ENCODE measurements around the gene HOXB6. TPM values are rescaled to one million over a fixed set of nuclear protein-coding genes. Genes with fewer than 3 reads are reported as not detected.

The HOXB6 gene
- total RNA-seq, 1 donor from 2014 or later: not detected

GRCh38 chr17:48567646-48568354, 37.0 kb downstream of the HOXB6 start:
- Histone ChIP-seq H3K27ac (ENCODE audit: low read depth, low read length) (no peak overlapping the region), H3K9me3 (ENCODE audit: control insufficient read depth in 3 of 3, low read length in 3 of 3) (no peaks in the 10 kb centered on the region), H3K4me1 (ENCODE audit: control insufficient read depth in 3 of 3, insufficient read depth in 3 of 3, low read length in 3 of 3) (peaks cover 8 to 31% (median 12%) of the 10 kb centered on the region in 3 donors), H3K4me3 (ENCODE audit: low read length in 3 of 3) (no peak overlapping the region), H3K36me3 (ENCODE audit: control insufficient read depth in 3 of 3, insufficient read depth in 3 of 3, low read length in 3 of 3) (peaks cover 0 to 1% (median 0%) of the 10 kb centered on the region in 3 donors), H3K27me3 (ENCODE audit: control insufficient read depth in 3 of 3, insufficient read depth in 3 of 3, low read length in 3 of 3) (peaks cover 22 to 92% (median 87%) of the 10 kb centered on the region in 3 donors), H3K9ac (ENCODE audit: low read depth in 1 of 3, low read length in 3 of 3) (no peak overlapping the region)

- Histone ChIP-seq H3K9me3 (ENCODE audit: control insufficient read depth in 3 of 3, low read length in 3 of 3) (no peaks in the 10 kb centered on the region), H3K4me3 (ENCODE audit: low read length in 3 of 3) (no peak overlapping the region), H3K27me3 (ENCODE audit: control insufficient read depth in 3 of 3, insufficient read depth in 3 of 3, low read length in 3 of 3) (peaks cover 20 to 92% (median 83%) of the 10 kb centered on the region in 3 donors), H3K9ac (ENCODE audit: low read depth in 1 of 3, low read length in 3 of 3) (no peak overlapping the region), H3K27ac (ENCODE audit: low read depth, low read length) (no peak overlapping the region), H3K36me3 (ENCODE audit: control insufficient read depth in 3 of 3, insufficient read depth in 3 of 3, low read length in 3 of 3) (peaks cover 0 to 2% (median 0%) of the 10 kb centered on the region in 3 donors), H3K4me1 (ENCODE audit: control insufficient read depth in 3 of 3, insufficient read depth in 3 of 3, low read length in 3 of 3) (peaks cover 8 to 25% (median 12%) of the 10 kb centered on the region in 3 donors)
These were observed 37.6 kb downstream of the HOXB6 start for GRCh38 chr17:48567209-48567608.

- Histone ChIP-seq H3K27me3 (ENCODE audit: control insufficient read depth in 3 of 3, insufficient read depth in 3 of 3, low read length in 3 of 3) (peaks cover 20 to 91% (median 81%) of the 10 kb centered on the region in 3 donors), H3K36me3 (ENCODE audit: control insufficient read depth in 3 of 3, insufficient read depth in 3 of 3, low read length in 3 of 3) (peaks cover 0 to 2% (median 0%) of the 10 kb centered on the region in 3 donors)
These were observed 38.1 kb downstream of the HOXB6 start for GRCh38 chr17:48566717-48567116.

GRCh38 chr17:48565925-48566710, 38.7 kb downstream of the HOXB6 start:
- H3K9ac ChIP-seq (ENCODE audit: low read depth in 1 of 3, low read length in 3 of 3): no peak overlapping the region
- H3K27ac ChIP-seq (ENCODE audit: low read depth, low read length): no peak overlapping the region
- peaks cover 0 to 2% (median 0%) of the 10 kb centered on the region in 3 donors for H3K36me3 ChIP-seq (ENCODE audit: control insufficient read depth in 3 of 3, insufficient read depth in 3 of 3, low read length in 3 of 3)
- peaks cover 8 to 21% (median 12%) of the 10 kb centered on the region in 3 donors for H3K4me1 ChIP-seq (ENCODE audit: control insufficient read depth in 3 of 3, insufficient read depth in 3 of 3, low read length in 3 of 3)
- H3K9me3 ChIP-seq (ENCODE audit: control insufficient read depth in 3 of 3, low read length in 3 of 3): no peaks in the 10 kb centered on the region
- peaks cover 20 to 91% (median 75%) of the 10 kb centered on the region in 3 donors for H3K27me3 ChIP-seq (ENCODE audit: control insufficient read depth in 3 of 3, insufficient read depth in 3 of 3, low read length in 3 of 3)
- no peak overlapping the region for H3K4me3 ChIP-seq (ENCODE audit: low read length in 3 of 3)

More at GRCh38 chr17:48566717-48567116, 38.1 kb downstream of the HOXB6 start:
- H3K27ac ChIP-seq (ENCODE audit: low read depth, low read length): no peak overlapping the region
- H3K9ac ChIP-seq (ENCODE audit: low read depth in 1 of 3, low read length in 3 of 3): no peak overlapping the region
- peaks cover 8 to 21% (median 12%) of the 10 kb centered on the region in 3 donors for H3K4me1 ChIP-seq (ENCODE audit: control insufficient read depth in 3 of 3, insufficient read depth in 3 of 3, low read length in 3 of 3)
- H3K9me3 ChIP-seq (ENCODE audit: control insufficient read depth in 3 of 3, low read length in 3 of 3): no peaks in the 10 kb centered on the region
- H3K4me3 ChIP-seq (ENCODE audit: low read length in 3 of 3): no peak overlapping the region

GRCh38 chr17:48565022-48565554, 39.7 kb downstream of the HOXB6 start:
- Histone ChIP-seq H3K27ac (ENCODE audit: low read depth, low read length) (no peak overlapping the region), H3K9ac (ENCODE audit: low read depth in 1 of 3, low read length in 3 of 3) (no peak overlapping the region), H3K9me3 (ENCODE audit: control insufficient read depth in 3 of 3, low read length in 3 of 3) (no peaks in the 10 kb centered on the region), H3K36me3 (ENCODE audit: control insufficient read depth in 3 of 3, insufficient read depth in 3 of 3, low read length in 3 of 3) (peaks cover 0 to 2% (median 0%) of the 10 kb centered on the region in 3 donors), H3K4me3 (ENCODE audit: low read length in 3 of 3) (peak overlapping the region in 1 of 3 donors; percentile 78), H3K27me3 (ENCODE audit: control insufficient read depth in 3 of 3, insufficient read depth in 3 of 3, low read length in 3 of 3) (peaks cover 18 to 88% (median 73%) of the 10 kb centered on the region in 3 donors), H3K4me1 (ENCODE audit: control insufficient read depth in 3 of 3, insufficient read depth in 3 of 3, low read length in 3 of 3) (peaks cover 6 to 24% (median 12%) of the 10 kb centered on the region in 3 donors)

DNA sequence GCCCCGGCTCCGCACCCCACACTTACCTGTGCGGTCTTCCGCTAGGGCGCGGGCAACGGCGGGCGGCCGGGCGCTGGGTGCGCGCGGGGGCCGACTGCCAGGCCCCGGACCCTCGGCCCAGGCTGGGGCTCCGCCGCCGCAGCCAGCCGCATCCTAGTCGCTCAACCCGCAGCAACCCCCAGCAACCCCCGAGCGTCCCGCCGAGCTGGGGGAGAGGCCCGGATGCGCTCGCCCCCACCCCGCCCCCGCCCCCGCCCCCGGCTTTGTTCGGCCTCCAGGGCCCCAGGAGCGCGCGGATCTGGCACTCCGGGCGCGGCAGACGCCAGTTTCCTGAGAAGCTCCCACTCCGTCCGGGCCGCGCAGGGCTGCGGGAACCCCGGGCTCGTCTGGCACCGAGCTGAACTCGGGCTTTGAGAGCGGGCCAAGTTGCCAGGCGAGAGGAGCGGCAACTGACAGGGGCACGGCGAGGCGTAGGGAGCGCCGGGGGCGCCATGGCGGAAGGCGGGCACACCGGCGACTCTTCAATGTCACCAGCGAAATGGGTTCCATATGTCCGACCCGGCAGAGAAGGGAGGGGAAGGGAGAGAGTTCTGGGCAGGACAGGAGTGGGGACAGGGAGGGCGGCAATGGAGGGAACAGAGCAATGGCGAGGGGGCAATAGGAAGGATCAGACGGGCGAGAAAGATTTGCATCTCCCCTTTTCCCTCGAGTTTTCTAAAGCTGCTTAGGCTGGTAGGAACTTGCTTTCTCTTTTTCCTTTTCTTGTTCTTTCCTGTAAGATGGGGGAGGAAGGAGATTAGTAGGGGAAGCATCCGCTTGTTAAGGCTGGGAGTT, 40.4 kb downstream of the HOXB6 start:
- Histone ChIP-seq H3K36me3 (ENCODE audit: control insufficient read depth in 3 of 3, insufficient read depth in 3 of 3, low read length in 3 of 3) (peaks cover 0 to 2% (median 0%) of the 10 kb centered on the region in 3 donors), H3K4me1 (ENCODE audit: control insufficient read depth in 3 of 3, insufficient read depth in 3 of 3, low read length in 3 of 3) (peaks cover 6 to 24% (median 12%) of the 10 kb centered on the region in 3 donors), H3K9me3 (ENCODE audit: control insufficient read depth in 3 of 3, low read length in 3 of 3) (no peaks in the 10 kb centered on the region), H3K27me3 (ENCODE audit: control insufficient read depth in 3 of 3, insufficient read depth in 3 of 3, low read length in 3 of 3) (peaks cover 19 to 88% (median 70%) of the 10 kb centered on the region in 3 donors), H3K9ac (ENCODE audit: low read depth in 1 of 3, low read length in 3 of 3) (peak overlapping the region in 2 of 3 donors; percentile 64 to 68), H3K27ac (ENCODE audit: low read depth, low read length) (no peak overlapping the region), H3K4me3 (ENCODE audit: low read length in 3 of 3) (peak overlapping the region; percentile 35 to 78 (median 42))

DNA sequence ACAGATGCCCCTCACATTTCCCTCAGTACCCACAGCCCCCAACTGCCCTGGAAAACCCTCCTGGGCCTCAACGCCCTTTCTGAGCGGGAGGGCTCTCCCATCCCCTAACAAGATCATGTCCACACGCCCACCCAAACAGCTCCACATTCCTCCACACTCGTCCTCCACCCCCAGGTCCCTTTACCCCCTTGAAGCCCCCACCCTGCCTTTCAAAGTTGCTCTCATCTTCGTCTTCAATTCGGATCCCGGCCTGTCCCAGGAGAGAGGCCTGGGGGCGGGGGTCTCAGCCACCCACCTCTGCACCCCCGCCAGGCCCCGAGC, 41.0 kb downstream of the HOXB6 start:
- peaks cover 0 to 5% (median 0%) of the 10 kb centered on the region in 3 donors for H3K36me3 ChIP-seq (ENCODE audit: control insufficient read depth in 3 of 3, insufficient read depth in 3 of 3, low read length in 3 of 3)
- H3K9ac ChIP-seq (ENCODE audit: low read depth in 1 of 3, low read length in 3 of 3): no peak overlapping the region
- no peaks in the 10 kb centered on the region for H3K9me3 ChIP-seq (ENCODE audit: control insufficient read depth in 3 of 3, low read length in 3 of 3)
- no peak overlapping the region for H3K27ac ChIP-seq (ENCODE audit: low read depth, low read length)
- H3K4me1 ChIP-seq (ENCODE audit: control insufficient read depth in 3 of 3, insufficient read depth in 3 of 3, low read length in 3 of 3): peaks cover 4 to 24% (median 12%) of the 10 kb centered on the region in 3 donors
- H3K27me3 ChIP-seq (ENCODE audit: control insufficient read depth in 3 of 3, insufficient read depth in 3 of 3, low read length in 3 of 3): peaks cover 19 to 88% (median 70%) of the 10 kb centered on the region in 3 donors
- no peak overlapping the region for H3K4me3 ChIP-seq (ENCODE audit: low read length in 3 of 3)

DNA sequence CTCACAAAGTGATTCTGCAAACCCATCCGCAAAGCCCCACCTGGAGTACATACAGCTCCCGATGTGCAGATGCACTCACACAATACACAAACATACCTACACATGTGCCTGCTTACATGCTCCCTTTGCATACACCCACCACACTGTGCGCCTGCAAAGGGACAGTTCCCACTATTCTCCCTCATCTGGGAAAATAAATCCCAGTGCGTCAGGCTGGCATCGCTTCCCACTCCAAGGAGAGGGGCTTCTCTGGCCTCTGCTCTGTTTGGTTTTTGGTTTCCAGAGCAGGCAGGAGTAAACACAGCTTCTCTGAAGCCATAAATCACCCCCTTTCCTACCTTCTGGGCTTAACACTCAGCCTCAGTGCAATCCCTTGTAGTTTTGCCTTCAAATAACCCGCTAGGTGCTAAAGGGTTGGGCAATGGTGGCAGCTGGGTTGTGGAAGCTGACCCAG, 41.4 kb downstream of the HOXB6 start:
- H3K9ac ChIP-seq (ENCODE audit: low read depth in 1 of 3, low read length in 3 of 3): no peak overlapping the region
- H3K36me3 ChIP-seq (ENCODE audit: control insufficient read depth in 3 of 3, insufficient read depth in 3 of 3, low read length in 3 of 3): peaks cover 0 to 5% (median 0%) of the 10 kb centered on the region in 3 donors
- H3K4me1 ChIP-seq (ENCODE audit: control insufficient read depth in 3 of 3, insufficient read depth in 3 of 3, low read length in 3 of 3): peaks cover 4 to 24% (median 12%) of the 10 kb centered on the region in 3 donors
- H3K9me3 ChIP-seq (ENCODE audit: control insufficient read depth in 3 of 3, low read length in 3 of 3): no peaks in the 10 kb centered on the region
- peaks cover 19 to 87% (median 68%) of the 10 kb centered on the region in 3 donors for H3K27me3 ChIP-seq (ENCODE audit: control insufficient read depth in 3 of 3, insufficient read depth in 3 of 3, low read length in 3 of 3)
- H3K4me3 ChIP-seq (ENCODE audit: low read length in 3 of 3): no peak overlapping the region
- no peak overlapping the region for H3K27ac ChIP-seq (ENCODE audit: low read depth, low read length)

- H3K9me3 ChIP-seq (ENCODE audit: control insufficient read depth in 3 of 3, low read length in 3 of 3): no peaks in the 10 kb centered on the region
- H3K27me3 ChIP-seq (ENCODE audit: control insufficient read depth in 3 of 3, insufficient read depth in 3 of 3, low read length in 3 of 3): peaks cover 19 to 87% (median 66%) of the 10 kb centered on the region in 3 donors
- no peak overlapping the region for H3K9ac ChIP-seq (ENCODE audit: low read depth in 1 of 3, low read length in 3 of 3)
- peaks cover 0 to 5% (median 0%) of the 10 kb centered on the region in 3 donors for H3K36me3 ChIP-seq (ENCODE audit: control insufficient read depth in 3 of 3, insufficient read depth in 3 of 3, low read length in 3 of 3)
- H3K4me3 ChIP-seq (ENCODE audit: low read length in 3 of 3): no peak overlapping the region
- H3K27ac ChIP-seq (ENCODE audit: low read depth, low read length): no peak overlapping the region
- peaks cover 4 to 24% (median 12%) of the 10 kb centered on the region in 3 donors for H3K4me1 ChIP-seq (ENCODE audit: control insufficient read depth in 3 of 3, insufficient read depth in 3 of 3, low read length in 3 of 3)
These were observed 41.9 kb downstream of the HOXB6 start for GRCh38 chr17:48562934-48563333.
